Panc1 (cell line): ENCODE results near the gene CD5L.

ENCODE experiments used
- CTCF ChIP-seq: fragments of 450-650 bp; IDR thresholded peaks from 2 replicates; pipeline ENCODE4 v1.5.1; 2017; ENCODE audit warnings: mild to moderate bottlenecking
- POLR2AphosphoS5 ChIP-seq: IDR thresholded peaks from 2 replicates; pipeline ENCODE4 v1.6.1; 2012; ENCODE audit warnings: mild to moderate bottlenecking, low read depth, low read length, moderate library complexity
- SIN3A ChIP-seq: IDR thresholded peaks from 2 replicates; pipeline ENCODE4 v1.6.1; 2012; ENCODE audit warnings: low read depth, mild to moderate bottlenecking, low read length, moderate library complexity, borderline replicate concordance; ENCODE audit not compliant: insufficient read depth

- TF ChIP-seq SIN3A: no peak
- no peak for TF ChIP-seq CTCF
- TF ChIP-seq POLR2AphosphoS5: no peak
These were observed 20.8 kb upstream of the CD5L start for GRCh38 chr1:157862114-157863070.
